ENCODE data around the gene C3orf22.

The C3orf22 gene

GRCh38 chr3:126557415-126557745 lies 1.4 kb downstream of the C3orf22 start:
- no peak for DNase-seq (ENCODE audit: low read depth in 2 of 2, low spot score in 1 of 2)

- no peak for DNase-seq (ENCODE audit: low read depth in 2 of 2, low spot score in 1 of 2)
Measured at GRCh38 chr3:126556637-126557414, 1.9 kb downstream of the C3orf22 start.

DNA sequence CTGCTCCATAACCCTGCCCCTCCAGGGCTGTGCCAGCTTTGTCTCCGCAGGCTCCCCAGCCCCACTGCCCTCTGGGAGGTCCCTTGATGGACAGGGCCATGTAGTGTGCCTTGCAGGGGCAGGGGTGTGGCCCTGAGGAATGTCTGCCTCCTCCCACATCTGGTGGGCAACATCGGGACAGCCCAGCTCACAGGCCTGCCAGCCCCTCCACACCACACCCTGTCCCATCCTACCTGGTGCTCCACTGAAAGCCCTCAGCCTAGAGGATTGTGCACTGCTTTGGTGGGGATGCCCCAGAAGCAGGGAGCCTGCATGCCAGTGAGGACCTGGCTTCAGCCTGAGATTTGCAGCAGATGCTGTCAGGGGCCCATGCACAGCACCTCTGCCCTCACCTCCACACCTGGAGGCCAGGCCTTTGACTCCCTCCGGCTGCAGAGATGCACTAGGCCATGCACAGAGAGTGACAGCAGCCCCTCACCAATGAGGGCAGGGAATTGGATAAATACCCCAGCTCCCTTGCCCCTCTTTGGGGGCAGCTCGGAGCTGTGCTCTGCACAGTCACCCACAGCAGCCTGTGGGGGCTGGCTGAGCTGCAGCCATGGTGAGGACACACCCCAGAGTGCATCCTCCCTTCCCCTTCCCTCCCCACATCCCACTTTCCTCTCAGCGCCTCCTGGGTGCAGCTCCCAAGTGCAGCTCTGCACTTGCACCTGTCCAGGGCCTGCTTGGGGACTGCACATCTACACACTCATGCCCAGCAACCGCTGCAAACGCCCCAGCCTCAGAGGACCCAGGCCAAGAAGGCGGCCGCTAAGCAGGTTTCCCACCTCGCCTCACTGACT lies 2.7 kb downstream of the C3orf22 start:
- no peak for DNase-seq (ENCODE audit: low read depth in 2 of 2, low spot score in 1 of 2)

DNA sequence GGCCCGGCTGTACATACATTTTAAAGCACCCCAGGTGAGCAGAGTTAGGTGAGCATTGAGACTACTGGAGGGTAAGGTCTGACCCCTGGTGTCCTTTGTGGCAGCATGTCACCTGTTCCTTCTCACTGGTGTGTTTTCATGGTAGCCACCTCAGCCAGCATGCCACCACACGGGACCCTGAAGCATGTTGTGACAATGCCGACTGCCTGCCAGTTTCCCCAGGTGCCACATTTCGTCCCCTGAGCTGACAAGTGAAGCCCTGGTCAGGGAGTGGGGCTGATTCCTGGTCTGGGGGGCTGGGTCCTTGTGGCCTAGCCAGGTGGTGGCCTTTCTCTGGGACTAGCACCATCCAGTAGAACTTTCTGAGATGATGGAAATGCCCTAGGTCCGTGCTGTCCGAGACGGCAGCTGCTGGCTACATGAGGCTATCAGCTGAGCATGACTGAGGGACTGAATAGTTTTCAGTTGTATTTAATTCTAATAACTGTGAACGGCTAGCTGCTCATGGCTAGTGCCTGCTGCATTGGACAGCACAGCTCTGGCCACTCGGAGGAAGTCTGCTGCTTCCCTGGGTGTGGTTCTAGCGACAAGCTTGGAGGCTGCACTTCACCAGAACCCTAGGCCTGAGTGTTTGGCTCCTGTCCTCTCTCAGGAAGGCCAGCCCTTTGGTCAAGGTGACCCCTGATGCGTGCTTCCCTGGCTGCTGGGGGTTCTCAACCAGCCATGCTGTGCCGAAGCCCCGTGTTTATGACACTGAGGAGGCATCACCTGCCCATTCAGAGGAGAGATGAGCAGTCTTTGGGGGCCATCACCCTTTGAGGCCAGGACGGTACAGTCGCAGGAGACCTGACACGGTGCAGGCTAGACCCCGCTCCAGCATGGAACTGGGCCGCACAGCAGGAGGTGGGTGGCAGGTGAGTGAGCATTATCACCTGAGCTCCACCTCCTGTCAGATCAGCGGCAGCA lies 3.9 kb downstream of the C3orf22 start:
- no peak for DNase-seq (ENCODE audit: low read depth in 2 of 2, low spot score in 1 of 2)

DNA sequence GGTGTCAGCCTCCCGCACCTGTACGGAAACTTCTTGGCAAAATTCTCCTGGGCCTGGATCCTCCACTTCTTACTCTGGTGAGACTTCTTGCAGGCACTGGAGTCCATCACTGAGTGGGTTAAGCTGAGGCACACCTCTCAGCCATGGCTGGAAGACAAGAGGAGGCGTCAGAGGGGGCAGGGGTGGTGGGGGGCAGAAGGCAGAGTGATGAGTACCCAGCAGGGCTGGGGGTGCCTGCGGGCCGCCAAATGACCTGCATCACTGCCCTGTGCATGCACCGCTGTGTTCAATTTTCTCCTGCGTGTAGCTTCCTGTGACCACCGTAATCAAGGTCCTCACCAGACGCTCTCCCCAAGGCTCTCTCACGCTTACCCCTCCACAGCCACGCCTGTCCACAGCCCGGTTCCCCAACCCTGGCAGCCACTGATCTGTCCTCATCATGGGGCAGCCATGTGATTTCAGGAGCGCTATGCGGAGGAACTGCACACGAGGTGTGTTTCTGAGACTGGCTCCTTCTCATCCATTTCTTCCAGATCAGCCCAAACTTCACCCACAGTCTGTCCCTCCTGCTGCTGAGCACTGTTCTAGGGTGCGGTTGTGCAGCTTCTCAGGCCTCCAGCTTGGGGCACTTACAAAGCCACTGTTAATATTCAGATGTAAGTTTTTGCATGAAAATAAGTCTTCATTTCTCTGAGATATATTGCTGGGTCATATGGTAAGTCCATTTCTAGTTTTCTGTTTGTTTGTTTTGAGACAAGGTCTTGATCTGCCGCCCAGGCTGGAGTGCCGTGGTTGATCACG lies 5.2 kb downstream of the C3orf22 start:
- no peak for DNase-seq (ENCODE audit: low read depth in 2 of 2, low spot score in 1 of 2)

DNA sequence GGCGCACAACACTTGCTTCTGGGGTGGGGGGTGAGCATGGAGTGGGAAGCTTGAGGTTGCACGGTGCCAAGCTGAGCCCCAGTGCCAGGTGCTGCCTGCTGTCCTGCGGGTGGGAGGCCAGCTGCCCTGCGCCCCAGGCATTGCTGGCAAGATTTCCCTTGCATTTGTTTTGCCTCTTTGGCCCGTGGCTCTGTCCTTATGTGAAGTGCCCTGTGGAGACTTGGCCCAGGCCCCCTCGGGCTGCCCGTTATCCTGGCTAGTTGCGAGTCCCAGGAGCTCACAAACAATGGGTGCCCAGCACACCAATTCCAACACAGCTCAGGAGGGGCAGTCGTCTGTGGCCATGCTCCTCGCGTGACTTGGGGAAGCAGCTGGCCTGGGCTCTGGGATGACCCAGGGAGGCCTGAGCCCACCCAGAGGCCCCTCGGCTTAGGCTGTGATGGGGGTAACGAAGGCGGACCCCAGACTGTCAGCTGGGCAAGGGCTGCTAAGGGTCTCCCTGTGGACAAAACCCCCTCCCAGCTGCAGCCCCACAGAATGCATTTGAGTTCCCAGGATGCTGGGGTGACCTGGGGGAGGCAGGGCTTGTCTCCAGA lies 5.9 kb downstream of the C3orf22 start:
- DNase-seq (ENCODE audit: low read depth in 2 of 2, low spot score in 1 of 2) = no peak

GRCh38 chr3:126551839-126552687 lies 6.7 kb downstream of the C3orf22 start:
- DNase-seq (ENCODE audit: low read depth in 2 of 2, low spot score in 1 of 2) = no peak

DNA sequence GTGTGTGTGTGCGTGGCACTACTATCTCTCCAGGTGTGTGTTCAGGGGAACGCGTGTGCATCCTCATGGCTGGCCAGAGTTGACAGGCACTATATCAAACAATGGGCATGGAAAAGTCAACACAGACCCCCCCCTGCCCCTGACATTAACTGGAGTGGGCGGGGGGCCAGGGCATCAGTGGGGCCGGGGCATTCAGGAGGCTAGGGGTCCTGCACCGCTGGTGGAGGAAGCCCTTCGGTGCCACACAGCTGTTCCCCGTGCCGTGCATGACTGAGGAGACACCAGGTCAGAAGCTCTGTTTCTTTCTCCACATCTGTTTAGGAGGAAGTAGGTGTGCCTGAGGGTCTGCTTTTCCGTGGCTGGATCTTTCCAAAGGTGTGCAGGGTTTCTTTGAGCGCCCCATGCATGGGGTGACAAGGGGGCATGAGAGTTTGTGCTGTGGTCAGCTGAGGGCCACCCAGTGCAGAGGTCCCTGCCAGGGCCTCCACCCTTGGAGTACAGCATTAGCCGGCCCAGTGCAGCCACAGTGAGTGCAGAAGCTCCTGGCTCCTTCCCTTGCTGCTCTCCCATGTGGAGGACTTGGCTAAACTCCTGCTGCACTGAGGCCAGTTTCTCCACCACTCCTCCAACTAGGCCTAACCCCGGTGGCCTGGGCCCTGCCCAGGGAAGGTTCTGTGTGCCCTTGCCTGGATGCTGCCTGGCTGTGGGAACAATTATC lies 7.5 kb downstream of the C3orf22 start:
- DNase-seq (ENCODE audit: low read depth in 2 of 2, low spot score in 1 of 2) = no peak

DNA sequence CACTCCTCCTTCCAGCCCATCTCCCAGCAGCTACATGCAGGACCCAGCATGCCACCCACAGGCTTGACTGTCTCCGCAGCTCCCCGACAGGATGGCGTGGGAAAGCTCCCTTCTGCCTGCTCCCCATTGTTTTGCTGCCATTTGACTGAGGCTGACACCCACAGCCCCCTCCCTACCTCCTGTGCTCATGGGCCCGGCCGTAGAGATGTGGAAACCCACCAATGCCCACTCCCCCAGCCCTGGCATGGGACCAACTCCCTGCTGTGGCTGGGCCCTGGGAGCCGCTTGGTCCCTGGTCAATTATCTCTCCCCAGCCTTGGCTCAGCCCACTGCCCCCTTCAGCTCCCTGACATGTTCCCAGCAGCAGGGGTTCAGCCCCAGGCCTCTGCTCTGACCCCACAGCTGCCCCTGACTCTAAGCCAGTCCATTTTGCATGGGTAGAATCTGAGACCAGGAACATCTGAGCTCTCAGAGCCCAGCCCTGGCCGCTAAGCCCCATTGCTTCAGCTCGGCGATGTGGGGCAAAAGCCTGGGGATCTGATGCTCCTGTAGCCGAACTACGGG lies 8.2 kb downstream of the C3orf22 start:
- no peak for DNase-seq (ENCODE audit: low read depth in 2 of 2, low spot score in 1 of 2)

GRCh38 chr3:126549861-126550487 lies 8.8 kb downstream of the C3orf22 start:
- no peak for DNase-seq (ENCODE audit: low read depth in 2 of 2, low spot score in 1 of 2)

- DNase-seq (ENCODE audit: low read depth in 2 of 2, low spot score in 1 of 2) = no peak
Measured at GRCh38 chr3:126548556-126549466, 9.9 kb downstream of the C3orf22 start.

DNA sequence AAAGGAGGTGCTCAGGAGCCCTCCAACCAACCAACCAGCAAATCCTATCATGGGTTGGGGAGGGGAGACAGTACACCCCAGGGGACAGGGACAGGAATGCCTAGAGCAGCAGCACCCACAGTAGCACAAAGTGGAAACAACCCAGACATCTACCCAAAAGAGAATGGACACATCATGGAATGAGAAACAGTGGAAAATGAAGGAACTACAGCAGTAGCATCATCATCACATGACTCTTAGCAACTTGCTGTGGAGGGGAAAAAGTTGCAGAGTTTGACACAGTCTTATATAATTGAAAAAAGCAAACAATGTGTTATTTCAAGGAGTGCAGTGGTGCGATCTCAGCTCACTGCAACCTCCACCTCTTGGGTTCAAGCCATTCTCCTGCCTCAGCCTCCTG lies 11.0 kb downstream of the C3orf22 start:
- DNase-seq (ENCODE audit: low read depth in 2 of 2, low spot score in 1 of 2) = no peak

DNA sequence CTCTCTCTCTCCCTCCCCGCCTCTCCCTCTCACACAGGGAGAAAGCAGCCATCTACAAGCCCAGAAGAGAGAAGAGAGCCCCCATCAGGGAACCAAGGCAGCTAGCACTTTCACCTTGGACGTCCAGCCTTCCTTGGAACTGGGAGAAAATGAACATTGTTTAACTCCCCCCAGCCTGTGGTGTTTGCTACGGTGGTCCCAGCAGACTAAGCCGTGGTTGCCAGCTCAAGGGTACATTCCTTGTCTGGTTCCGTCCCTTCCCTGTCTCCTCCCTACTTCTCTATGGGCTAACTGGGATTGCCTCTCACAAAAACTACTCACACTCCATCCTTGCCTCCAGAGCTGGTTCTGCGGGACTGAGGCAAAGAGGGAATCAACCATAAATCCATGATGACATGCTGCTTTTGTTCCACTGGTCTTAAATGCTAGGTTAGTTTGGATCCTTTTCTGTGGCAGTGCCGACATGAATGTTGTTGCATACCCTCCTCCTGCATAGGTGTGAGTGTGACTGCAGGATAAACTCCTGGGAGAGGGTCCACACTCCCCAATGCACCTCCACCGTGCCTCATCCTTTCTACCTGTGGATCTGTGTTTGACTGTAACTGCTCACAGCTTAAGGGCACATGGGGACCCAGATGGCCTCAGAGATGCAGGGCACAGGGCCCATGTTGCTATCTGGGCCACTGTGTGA lies 12.0 kb downstream of the C3orf22 start:
- no peak for DNase-seq (ENCODE audit: low read depth in 2 of 2, low spot score in 1 of 2)

DNA sequence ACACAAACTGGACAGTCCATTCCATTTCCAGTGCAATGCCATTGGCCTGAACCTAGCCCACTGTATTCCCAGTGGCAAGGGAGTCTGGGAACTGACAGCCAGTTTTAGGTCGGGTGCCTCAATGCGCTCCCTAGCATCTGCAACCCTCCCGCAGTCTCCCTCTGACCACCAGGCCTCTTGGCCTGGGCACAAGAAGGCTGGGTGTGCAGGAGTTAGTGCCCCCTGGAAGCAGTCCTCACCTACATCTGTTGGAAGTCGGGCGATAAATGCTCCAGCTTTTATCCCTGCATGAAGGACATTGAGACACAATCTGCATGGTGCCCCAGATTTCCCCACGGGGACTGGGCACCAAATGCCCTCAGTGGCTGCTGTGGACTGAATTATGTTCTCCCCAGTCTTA lies 12.7 kb downstream of the C3orf22 start:
- no peak for DNase-seq (ENCODE audit: low read depth in 2 of 2, low spot score in 1 of 2)

GRCh38 chr3:126545544-126545943 lies 13.2 kb downstream of the C3orf22 start:
- DNase-seq (ENCODE audit: low read depth in 2 of 2, low spot score in 1 of 2) = no peak

GRCh38 chr3:126544596-126545281 lies 14.0 kb downstream of the C3orf22 start:
- no peak for DNase-seq (ENCODE audit: low read depth in 2 of 2, low spot score in 1 of 2)

Data from stimulated activated CD8-positive, alpha-beta memory T cell treated with anti-CD3 and anti-CD28 coated beads, Interleukin-4, amount 100 ng/mL, for 1 hour (primary cell).